Keratinocyte (primary cell): ENCODE results near the gene FAM228A.

Source experiments
- CTCF ChIP-seq, 3 experiments: IDR thresholded peaks in 1 of 3; conservative IDR thresholded peaks in 1 of 3; optimal IDR thresholded peaks in 1 of 3; 2 replicates in 2 of 3; 3 replicates in 1 of 3; pipeline versions ENCODE3 to v1.5.1; 2011; ENCODE audit warnings: low read length in 3 of 3, mild to moderate bottlenecking in 3 of 3, moderate library complexity in 2 of 3, control low read depth in 1 of 3, inconsistent platforms in 1 of 3; ENCODE audit not compliant: insufficient read depth in 2 of 3; ENCODE audit errors: extremely low read depth in 1 of 3
- EZH2 ChIP-seq: IDR thresholded peaks from one replicate; pipeline ENCODE4 v1.6.1; 2012; ENCODE audit warnings: inconsistent platforms, mild to moderate bottlenecking, low read length, moderate library complexity

GRCh38 chr2:24204505-24204904 lies 29.7 kb downstream of the FAM228A start:
- TF ChIP-seq EZH2 (no peak), CTCF (optimal IDR thresholded peaks at IDR 0.05 in 1 of 3, IDR thresholded peaks at IDR 0.05 in 1 of 3, conservative IDR thresholded peaks at IDR 0.05 in 1 of 3; ENCODE audit: extremely low read depth in 1 of 3, insufficient read depth in 2 of 3, low read length in 3 of 3) (no peak)
